Measurements from ENCODE around the gene CDK14.

The CDK14 gene

GRCh38 chr7:90828601-90829000 is 232.5 kb downstream of the CDK14 start:
- H3K4me1 ChIP-seq (ENCODE audit: control insufficient read depth in 1 of 2, insufficient read depth in 2 of 2, low read length in 2 of 2) = peaks cover 0 to 2% of the 10 kb centered on the region in 2 experiments
- H4K91ac ChIP-seq (ENCODE audit: low read depth, low read length) = no peak overlapping the region
- H2BK120ac ChIP-seq (ENCODE audit: insufficient read depth, low read length, poor library complexity) = no peak overlapping the region
- no peak overlapping the region for H3K27ac ChIP-seq (ENCODE audit: low read depth, low read length)
- H3K4ac ChIP-seq (ENCODE audit: low read depth, low read length) = no peak overlapping the region
- H3K4me3 ChIP-seq (ENCODE audit: low read depth, low read length) = no peak overlapping the region
- H3K36me3 ChIP-seq (ENCODE audit: control insufficient read depth in 1 of 2, insufficient read depth in 2 of 2, low read length in 2 of 2) = peaks cover 0 to 2% of the 10 kb centered on the region in 2 experiments
- no peak overlapping the region for H3K4me2 ChIP-seq (ENCODE audit: low read length)
- no peak overlapping the region for H3K18ac ChIP-seq (ENCODE audit: low read length)
- peaks cover 7% of the 10 kb centered on the region for H3K9me3 ChIP-seq (ENCODE audit: insufficient read depth, low read depth, low read length)
- no peak overlapping the region for H3K23ac ChIP-seq (ENCODE audit: low read length)
- no peaks in the 10 kb centered on the region for H3K79me2 ChIP-seq (ENCODE audit: control insufficient read depth, insufficient read depth, low read length, poor library complexity)
- no peak for DNase-seq
- H2AFZ ChIP-seq (ENCODE audit: insufficient read depth, low read length, poor library complexity) = no peak overlapping the region
- H2AK5ac ChIP-seq (ENCODE audit: low read length) = no peak overlapping the region
- H3K9ac ChIP-seq (ENCODE audit: low read length) = no peak overlapping the region
- no CpG with 5 or more reads among the region's 3 CpGs for WGBS (ENCODE audit: extremely low coverage, insufficient coverage, insufficient read length)
- H2BK5ac ChIP-seq (ENCODE audit: low read depth, low read length, poor library complexity) = no peak overlapping the region
- no peaks in the 10 kb centered on the region for H3K79me1 ChIP-seq (ENCODE audit: low read length)
- H2BK12ac ChIP-seq (ENCODE audit: low read length) = no peak overlapping the region
- H4K12ac ChIP-seq (ENCODE audit: low read depth, low read length) = no peak overlapping the region
- H3K27me3 ChIP-seq (ENCODE audit: insufficient read depth, low read length) = no peaks in the 10 kb centered on the region
- no peak overlapping the region for H4K8ac ChIP-seq (ENCODE audit: low read depth, low read length)
- no peak overlapping the region for H3K14ac ChIP-seq (ENCODE audit: low read length)

GRCh38 chr7:90830308-90830707 is 234.2 kb downstream of the CDK14 start:
- no peak for DNase-seq
- Histone ChIP-seq H3K79me2 (ENCODE audit: control insufficient read depth, insufficient read depth, low read length, poor library complexity) (no peaks in the 10 kb centered on the region), H2AK5ac (ENCODE audit: low read length) (no peak overlapping the region), H3K4me3 (ENCODE audit: low read depth, low read length) (no peak overlapping the region), H3K27me3 (ENCODE audit: insufficient read depth, low read length) (no peaks in the 10 kb centered on the region), H3K4ac (ENCODE audit: low read depth, low read length) (no peak overlapping the region), H2BK5ac (ENCODE audit: low read depth, low read length, poor library complexity) (no peak overlapping the region), H3K9me3 (ENCODE audit: insufficient read depth, low read depth, low read length) (peaks cover 7% of the 10 kb centered on the region), H3K79me1 (ENCODE audit: low read length) (no peaks in the 10 kb centered on the region), H3K27ac (ENCODE audit: low read depth, low read length) (no peak overlapping the region), H3K4me1 (ENCODE audit: control insufficient read depth in 1 of 2, insufficient read depth in 2 of 2, low read length in 2 of 2) (peaks cover 0 to 2% of the 10 kb centered on the region in 2 experiments), H3K9ac (ENCODE audit: low read length) (no peak overlapping the region), H2BK12ac (ENCODE audit: low read length) (no peak overlapping the region), H3K23ac (ENCODE audit: low read length) (no peak overlapping the region), H3K18ac (ENCODE audit: low read length) (no peak overlapping the region), H2BK120ac (ENCODE audit: insufficient read depth, low read length, poor library complexity) (no peak overlapping the region), H3K4me2 (ENCODE audit: low read length) (no peak overlapping the region), H2AFZ (ENCODE audit: insufficient read depth, low read length, poor library complexity) (no peak overlapping the region), H3K14ac (ENCODE audit: low read length) (no peak overlapping the region), H4K12ac (ENCODE audit: low read depth, low read length) (no peak overlapping the region), H4K8ac (ENCODE audit: low read depth, low read length) (no peak overlapping the region), H3K36me3 (ENCODE audit: control insufficient read depth in 1 of 2, insufficient read depth in 2 of 2, low read length in 2 of 2) (peaks cover 0 to 2% of the 10 kb centered on the region in 2 experiments), H4K91ac (ENCODE audit: low read depth, low read length) (no peak overlapping the region)
- WGBS (ENCODE audit: extremely low coverage, insufficient coverage, insufficient read length) = no CpG with 5 or more reads among the region's 3 CpGs

GRCh38 chr7:90832726-90833125 is 236.6 kb downstream of the CDK14 start:
- no peak overlapping the region for H3K27ac ChIP-seq (ENCODE audit: low read depth, low read length)
- H2BK120ac ChIP-seq (ENCODE audit: insufficient read depth, low read length, poor library complexity) = no peak overlapping the region
- H3K9me3 ChIP-seq (ENCODE audit: insufficient read depth, low read depth, low read length) = peaks cover 7% of the 10 kb centered on the region
- no peak overlapping the region for H3K18ac ChIP-seq (ENCODE audit: low read length)
- H2AFZ ChIP-seq (ENCODE audit: insufficient read depth, low read length, poor library complexity) = no peak overlapping the region
- no peak overlapping the region for H4K8ac ChIP-seq (ENCODE audit: low read depth, low read length)
- H3K4me1 ChIP-seq (ENCODE audit: control insufficient read depth in 1 of 2, insufficient read depth in 2 of 2, low read length in 2 of 2) = peaks cover 0 to 2% of the 10 kb centered on the region in 2 experiments
- H3K79me1 ChIP-seq (ENCODE audit: low read length) = no peaks in the 10 kb centered on the region
- H2BK5ac ChIP-seq (ENCODE audit: low read depth, low read length, poor library complexity) = no peak overlapping the region
- H3K14ac ChIP-seq (ENCODE audit: low read length) = no peak overlapping the region
- H3K9ac ChIP-seq (ENCODE audit: low read length) = no peak overlapping the region
- no peak overlapping the region for H2BK12ac ChIP-seq (ENCODE audit: low read length)
- peaks cover 0 to 2% of the 10 kb centered on the region in 2 experiments for H3K36me3 ChIP-seq (ENCODE audit: control insufficient read depth in 1 of 2, insufficient read depth in 2 of 2, low read length in 2 of 2)
- no peaks in the 10 kb centered on the region for H3K79me2 ChIP-seq (ENCODE audit: control insufficient read depth, insufficient read depth, low read length, poor library complexity)
- H3K23ac ChIP-seq (ENCODE audit: low read length) = no peak overlapping the region
- no peak overlapping the region for H3K4me3 ChIP-seq (ENCODE audit: low read depth, low read length)
- H3K27me3 ChIP-seq (ENCODE audit: insufficient read depth, low read length) = no peaks in the 10 kb centered on the region
- no peak overlapping the region for H2AK5ac ChIP-seq (ENCODE audit: low read length)
- no peak overlapping the region for H4K12ac ChIP-seq (ENCODE audit: low read depth, low read length)
- H3K4me2 ChIP-seq (ENCODE audit: low read length) = no peak overlapping the region
- no peak overlapping the region for H4K91ac ChIP-seq (ENCODE audit: low read depth, low read length)
- no CpG with 5 or more reads among the region's 3 CpGs for WGBS (ENCODE audit: extremely low coverage, insufficient coverage, insufficient read length)
- DNase-seq = no peak
- H3K4ac ChIP-seq (ENCODE audit: low read depth, low read length) = no peak overlapping the region

- no CpG with 5 or more reads among the region's 1 CpG for WGBS (ENCODE audit: extremely low coverage, insufficient coverage, insufficient read length)
Observed at GRCh38 chr7:90833443-90833842, 237.3 kb downstream of the CDK14 start.

More at GRCh38 chr7:90833443-90833842, 237.3 kb downstream of the CDK14 start:
- Histone ChIP-seq H3K18ac (ENCODE audit: low read length) (no peak overlapping the region), H3K36me3 (ENCODE audit: control insufficient read depth in 1 of 2, insufficient read depth in 2 of 2, low read length in 2 of 2) (peaks cover 0 to 2% of the 10 kb centered on the region in 2 experiments), H3K27ac (ENCODE audit: low read depth, low read length) (no peak overlapping the region), H3K27me3 (ENCODE audit: insufficient read depth, low read length) (no peaks in the 10 kb centered on the region), H3K9me3 (ENCODE audit: insufficient read depth, low read depth, low read length) (peaks cover 7% of the 10 kb centered on the region), H4K8ac (ENCODE audit: low read depth, low read length) (no peak overlapping the region), H4K91ac (ENCODE audit: low read depth, low read length) (no peak overlapping the region), H2AFZ (ENCODE audit: insufficient read depth, low read length, poor library complexity) (no peak overlapping the region), H3K4me1 (ENCODE audit: control insufficient read depth in 1 of 2, insufficient read depth in 2 of 2, low read length in 2 of 2) (peaks cover 0 to 2% of the 10 kb centered on the region in 2 experiments), H3K4me3 (ENCODE audit: low read depth, low read length) (no peak overlapping the region), H2BK5ac (ENCODE audit: low read depth, low read length, poor library complexity) (no peak overlapping the region), H2BK12ac (ENCODE audit: low read length) (no peak overlapping the region), H3K79me2 (ENCODE audit: control insufficient read depth, insufficient read depth, low read length, poor library complexity) (no peaks in the 10 kb centered on the region), H3K4ac (ENCODE audit: low read depth, low read length) (no peak overlapping the region), H4K12ac (ENCODE audit: low read depth, low read length) (no peak overlapping the region), H3K79me1 (ENCODE audit: low read length) (no peaks in the 10 kb centered on the region), H2AK5ac (ENCODE audit: low read length) (no peak overlapping the region), H3K9ac (ENCODE audit: low read length) (no peak overlapping the region), H3K23ac (ENCODE audit: low read length) (no peak overlapping the region), H2BK120ac (ENCODE audit: insufficient read depth, low read length, poor library complexity) (no peak overlapping the region), H3K14ac (ENCODE audit: low read length) (no peak overlapping the region), H3K4me2 (ENCODE audit: low read length) (no peak overlapping the region)
- no peak for DNase-seq
